ENCODE data around the gene UBE3D. TPM values are rescaled to one million over a fixed set of nuclear protein-coding genes. Genes with fewer than 3 reads are reported as not detected.
"Not testable (repeated sequence)": the region's sequence is repeated elsewhere in the genome, so short reads cannot be mapped to it uniquely, and the experiment has no call there.

UBE3D gene
- total RNA-seq, 1 donor from 2014 or later: 1.8 TPM

GRCh38 chr6:82875573-82876185 is 190.0 kb downstream of the UBE3D start:
- DNase-seq (ENCODE audit: low read depth in 2 of 2): peak; percentile 56 to 73

GRCh38 chr6:82874867-82875266 is 190.8 kb downstream of the UBE3D start:
- DNase-seq (ENCODE audit: low read depth in 2 of 2): no peak

GRCh38 chr6:82872185-82872584 is 193.5 kb downstream of the UBE3D start:
- no peak for DNase-seq (ENCODE audit: low read depth in 2 of 2)

- DNase-seq (ENCODE audit: low read depth in 2 of 2): no peak
Measured at GRCh38 chr6:82870582-82871172, 195.0 kb downstream of the UBE3D start.

- DNase-seq (ENCODE audit: low read depth in 2 of 2): no peak
Measured at GRCh38 chr6:82869493-82869892, 196.1 kb downstream of the UBE3D start.

- DNase-seq (ENCODE audit: low read depth in 2 of 2): no peak
Measured at GRCh38 chr6:82867946-82868345, 197.7 kb downstream of the UBE3D start.

GRCh38 chr6:82866446-82866845 is 199.2 kb downstream of the UBE3D start:
- no peak for DNase-seq (ENCODE audit: low read depth in 2 of 2)

GRCh38 chr6:82865461-82865860 is 200.2 kb downstream of the UBE3D start:
- no peak for DNase-seq (ENCODE audit: low read depth in 2 of 2)

- no peak for DNase-seq (ENCODE audit: low read depth in 2 of 2)
Measured at GRCh38 chr6:82863781-82864180, 201.9 kb downstream of the UBE3D start.

GRCh38 chr6:82862543-82862942 is 203.1 kb downstream of the UBE3D start:
- DNase-seq (ENCODE audit: low read depth in 2 of 2): peak; percentile 16 to 45

- no peak for DNase-seq (ENCODE audit: low read depth in 2 of 2)
Measured at GRCh38 chr6:82861121-82861520, 204.5 kb downstream of the UBE3D start.

- not testable (repeated sequence) for DNase-seq (ENCODE audit: low read depth in 2 of 2)
Measured at GRCh38 chr6:82856077-82856476, 209.6 kb downstream of the UBE3D start.

- DNase-seq (ENCODE audit: low read depth in 2 of 2): not testable (repeated sequence)
Measured at GRCh38 chr6:82852904-82853303, 212.7 kb downstream of the UBE3D start.

- DNase-seq (ENCODE audit: low read depth in 2 of 2): no peak
Measured at GRCh38 chr6:82843291-82843885, 222.3 kb downstream of the UBE3D start.

GRCh38 chr6:82842721-82843120 is 222.9 kb downstream of the UBE3D start:
- no peak for DNase-seq (ENCODE audit: low read depth in 2 of 2)

Other genes starting within 250 kb of the UBE3D start
- gene DOP1A, start 1.8 kb upstream of the UBE3D start, total RNA-seq: 14.8 and 15.3 TPM in 2 replicates
- gene PGM3, start 127.4 kb upstream of the UBE3D start, total RNA-seq: 47.8 and 53.6 TPM in 2 replicates
- 1.8 and 2.8 TPM in 2 replicates for gene RWDD2A, start 127.5 kb upstream of the UBE3D start, total RNA-seq